Measurements from ENCODE around the gene CLIC4.
"Not testable (repeated sequence)": the region's sequence is repeated elsewhere in the genome, so short reads cannot be mapped to it uniquely, and the experiment has no call there.

CLIC4 gene

DNA sequence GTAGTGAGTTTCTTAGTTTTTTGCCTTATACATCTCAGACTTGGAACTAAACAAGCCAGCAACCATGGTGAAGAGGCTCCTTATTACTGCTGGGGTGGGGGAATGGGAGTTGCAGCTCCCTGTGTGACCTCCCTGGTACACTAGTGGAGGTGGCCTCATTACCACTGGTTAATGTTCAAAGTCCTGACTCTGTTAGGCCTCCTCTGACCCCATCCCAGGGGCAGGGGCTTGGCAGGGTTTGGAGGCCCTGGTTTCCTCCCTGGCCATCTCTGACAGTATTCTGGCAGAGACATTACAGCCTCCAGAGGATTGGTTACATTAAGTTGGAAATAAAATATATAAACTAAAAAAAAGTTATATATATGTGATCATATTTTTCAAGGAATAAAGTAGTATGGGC, 45.2 kb downstream of the CLIC4 start:
- no peak overlapping the region for H3K4me3 ChIP-seq (ENCODE audit: low read depth, low read length)
- no peaks in the 10 kb centered on the region for H3K27me3 ChIP-seq (replicated peaks)
- in situ Hi-C loops (cut with HindIII; ENCODE audit: low pct_ligation_motif_present, low sequenced_read_pairs), result no loop called here
- TF ChIP-seq, protein P1, sequence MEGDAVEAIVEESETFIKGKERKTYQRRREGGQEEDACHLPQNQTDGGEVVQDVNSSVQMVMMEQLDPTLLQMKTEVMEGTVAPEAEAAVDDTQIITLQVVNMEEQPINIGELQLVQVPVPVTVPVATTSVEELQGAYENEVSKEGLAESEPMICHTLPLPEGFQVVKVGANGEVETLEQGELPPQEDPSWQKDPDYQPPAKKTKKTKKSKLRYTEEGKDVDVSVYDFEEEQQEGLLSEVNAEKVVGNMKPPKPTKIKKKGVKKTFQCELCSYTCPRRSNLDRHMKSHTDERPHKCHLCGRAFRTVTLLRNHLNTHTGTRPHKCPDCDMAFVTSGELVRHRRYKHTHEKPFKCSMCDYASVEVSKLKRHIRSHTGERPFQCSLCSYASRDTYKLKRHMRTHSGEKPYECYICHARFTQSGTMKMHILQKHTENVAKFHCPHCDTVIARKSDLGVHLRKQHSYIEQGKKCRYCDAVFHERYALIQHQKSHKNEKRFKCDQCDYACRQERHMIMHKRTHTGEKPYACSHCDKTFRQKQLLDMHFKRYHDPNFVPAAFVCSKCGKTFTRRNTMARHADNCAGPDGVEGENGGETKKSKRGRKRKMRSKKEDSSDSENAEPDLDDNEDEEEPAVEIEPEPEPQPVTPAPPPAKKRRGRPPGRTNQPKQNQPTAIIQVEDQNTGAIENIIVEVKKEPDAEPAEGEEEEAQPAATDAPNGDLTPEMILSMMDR (IDR thresholded peaks at IDR 0.05; ENCODE audit: low read depth, low read length, missing control alignments), result no peak
- peaks cover 4% of the 10 kb centered on the region for H3K36me3 ChIP-seq (replicated peaks)
- DNase-seq, result no peak
- H3K27ac ChIP-seq, result no peak overlapping the region

DNA sequence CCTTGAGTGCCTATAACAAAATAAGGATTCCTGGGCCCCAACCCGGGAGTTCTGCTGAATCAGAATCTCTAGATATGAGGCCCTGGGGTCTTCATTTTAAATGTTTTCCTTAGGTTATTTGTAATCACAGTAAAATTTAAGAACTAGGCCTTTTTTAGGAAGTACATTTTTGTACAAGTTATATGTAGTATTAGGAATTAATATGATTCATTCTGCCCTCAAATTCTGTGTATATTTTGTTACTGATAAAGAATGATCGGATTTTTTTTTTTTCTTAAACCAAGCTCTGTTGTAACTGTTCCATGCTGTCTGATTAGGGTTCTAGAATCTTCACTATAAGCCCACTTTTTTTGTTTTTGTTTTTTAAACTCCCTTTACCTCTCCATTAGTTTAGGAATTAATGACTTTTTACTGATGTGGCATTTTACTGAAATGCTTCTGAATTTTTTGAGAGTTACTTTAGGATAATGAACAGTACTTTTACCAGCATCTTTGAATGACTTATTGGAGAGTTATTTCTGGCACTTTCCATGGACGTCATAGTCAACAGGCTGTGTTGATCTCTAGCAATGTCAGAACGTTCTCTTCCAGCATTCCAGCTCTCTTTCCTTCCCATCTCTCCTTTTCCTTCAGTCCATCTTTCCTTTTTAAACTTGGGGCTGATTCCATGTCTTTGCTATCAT, 48.3 kb downstream of the CLIC4 start:
- in situ Hi-C loops (cut with HindIII; ENCODE audit: low pct_ligation_motif_present, low sequenced_read_pairs), result no loop called here

DNA sequence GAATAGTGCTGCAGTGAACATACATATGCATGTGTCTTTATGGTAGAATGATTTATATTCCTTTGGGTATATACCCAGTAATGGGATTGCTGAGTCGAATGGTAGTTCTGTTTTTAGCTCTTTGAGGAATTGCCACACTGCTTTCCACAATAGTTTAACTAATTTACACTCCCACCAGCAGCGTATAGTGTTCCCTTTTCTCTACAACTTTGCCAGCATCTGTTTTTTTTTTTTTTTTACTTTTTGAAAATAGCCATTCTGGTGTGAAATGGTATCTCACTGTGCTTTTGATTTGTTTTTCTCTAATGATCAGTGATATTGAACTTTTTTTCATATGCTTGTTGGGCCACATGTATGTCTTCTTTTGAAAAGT, 48.9 kb downstream of the CLIC4 start:
- H3K27ac ChIP-seq, result peak overlapping the region; percentile 81
- H3K27me3 ChIP-seq (replicated peaks); in situ Hi-C loops (cut with HindIII; ENCODE audit: low pct_ligation_motif_present, low sequenced_read_pairs): not testable (repeated sequence)

More for the DNA sequence above, 48.3 kb downstream of the CLIC4 start:
- Histone ChIP-seq H3K4me3 (ENCODE audit: low read depth, low read length) (no peak overlapping the region), H3K36me3 (replicated peaks) (peaks cover 10% of the 10 kb centered on the region), H3K27ac (peak overlapping the region; percentile 81), H3K27me3 (replicated peaks) (no peaks in the 10 kb centered on the region)
- peak; percentile 62 for DNase-seq
- TF ChIP-seq, protein P1 (IDR thresholded peaks at IDR 0.05; ENCODE audit: low read depth, low read length, missing control alignments), result no peak

DNA sequence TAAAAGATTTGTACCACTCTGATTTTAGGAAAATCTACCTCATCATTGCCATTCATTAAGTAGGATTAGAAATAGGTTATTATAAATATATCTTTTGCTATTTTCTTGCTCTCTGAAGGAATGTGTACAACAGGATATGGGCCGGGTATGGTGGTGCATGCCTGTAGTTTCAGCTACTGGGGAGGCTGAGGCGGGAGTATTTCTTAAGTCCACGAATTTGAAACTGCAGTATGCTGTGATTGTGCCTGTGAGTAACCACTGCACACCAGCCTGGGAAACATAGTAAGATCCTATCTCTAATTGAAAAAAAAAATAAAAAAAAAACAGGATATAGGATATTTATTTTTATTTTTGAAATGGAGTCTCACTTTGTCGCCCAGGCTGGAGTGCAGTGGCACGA, 50.0 kb downstream of the CLIC4 start:
- Histone ChIP-seq H3K27ac (no peak overlapping the region), H3K36me3 (replicated peaks) (peaks cover 10% of the 10 kb centered on the region), H3K27me3 (replicated peaks) (no peaks in the 10 kb centered on the region), H3K4me3 (ENCODE audit: low read depth, low read length) (no peak overlapping the region)
- TF ChIP-seq, protein P1 (IDR thresholded peaks at IDR 0.05; ENCODE audit: low read depth, low read length, missing control alignments), result no peak
- in situ Hi-C loops (cut with HindIII; ENCODE audit: low pct_ligation_motif_present, low sequenced_read_pairs), result no loop called here
- DNase-seq, result no peak

More for the DNA sequence above, 48.9 kb downstream of the CLIC4 start:
- H3K36me3 ChIP-seq (replicated peaks), result peaks cover 10% of the 10 kb centered on the region
- not testable (repeated sequence) for H3K4me3 ChIP-seq (ENCODE audit: low read depth, low read length); DNase-seq

DNA sequence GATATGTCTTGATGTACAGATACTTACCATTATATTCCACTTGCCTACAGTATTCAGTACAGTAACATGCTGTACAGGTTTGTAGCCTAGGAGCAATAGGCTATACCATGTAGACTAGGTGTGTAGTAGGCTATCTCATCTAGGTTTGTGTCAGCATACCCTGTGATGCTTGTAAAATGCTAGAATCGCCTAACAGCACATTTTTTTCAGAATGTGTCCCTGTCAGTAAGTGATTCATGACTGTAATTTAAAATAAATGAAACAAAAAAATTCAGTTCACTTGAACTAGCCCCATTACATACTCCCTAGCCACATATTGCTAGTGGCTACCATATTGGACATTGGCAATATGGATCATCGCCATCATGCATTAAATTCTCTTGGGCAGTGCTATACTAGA, 51.3 kb downstream of the CLIC4 start:
- TF ChIP-seq, protein P1 (IDR thresholded peaks at IDR 0.05; ENCODE audit: low read depth, low read length, missing control alignments), result no peak
- H3K27me3 ChIP-seq (replicated peaks), result no peaks in the 10 kb centered on the region
- H3K27ac ChIP-seq, result no peak overlapping the region
- no peak overlapping the region for H3K4me3 ChIP-seq (ENCODE audit: low read depth, low read length)
- peaks cover 19% of the 10 kb centered on the region for H3K36me3 ChIP-seq (replicated peaks)
- in situ Hi-C loops (cut with HindIII; ENCODE audit: low pct_ligation_motif_present, low sequenced_read_pairs), result no loop called here
- no peak for DNase-seq

DNA sequence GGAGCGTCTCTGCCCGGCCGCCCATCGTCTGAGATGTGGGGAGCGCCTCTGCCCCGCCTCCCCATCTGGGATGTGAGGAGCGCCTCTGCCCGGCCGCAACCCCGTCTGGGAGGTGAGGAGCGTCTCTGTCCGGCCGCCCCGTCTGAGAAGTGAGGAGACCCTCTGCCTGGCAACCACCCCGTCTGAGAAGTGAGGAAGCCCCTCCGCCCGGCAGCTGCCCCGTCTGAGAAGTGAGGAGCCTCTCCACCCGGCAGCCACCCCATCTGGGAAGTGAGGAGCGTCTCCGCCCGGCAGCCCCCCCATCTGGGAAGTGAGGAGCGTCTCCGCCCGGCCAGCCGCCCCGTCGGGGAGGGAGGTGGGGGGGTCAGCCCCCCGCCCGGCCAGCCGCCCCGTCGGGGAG, 54.0 kb downstream of the CLIC4 start:
- in situ Hi-C loops (cut with HindIII; ENCODE audit: low pct_ligation_motif_present, low sequenced_read_pairs); DNase-seq; H3K27me3 ChIP-seq (replicated peaks); H3K4me3 ChIP-seq (ENCODE audit: low read depth, low read length); H3K27ac ChIP-seq: not testable (repeated sequence)
- H3K36me3 ChIP-seq (replicated peaks), result peaks cover 20% of the 10 kb centered on the region

DNA sequence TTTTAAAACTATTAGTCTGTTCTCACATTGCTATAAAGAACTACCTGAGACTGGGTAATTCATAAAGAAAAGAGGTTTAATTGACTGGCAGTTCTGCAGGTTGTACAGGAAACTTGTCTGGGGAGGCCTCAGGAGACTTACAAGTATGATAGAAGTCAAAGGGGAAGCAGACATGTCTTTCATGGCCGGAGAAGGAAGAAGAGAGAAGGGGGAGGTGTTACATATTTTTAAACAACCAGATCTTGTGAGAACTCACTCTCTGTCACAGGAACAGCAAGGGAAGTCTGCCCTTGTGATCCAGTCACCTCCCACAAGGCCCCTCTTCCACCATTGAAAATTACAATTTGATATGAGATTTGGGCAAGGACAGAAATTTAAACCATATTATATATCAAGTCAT, 55.9 kb downstream of the CLIC4 start:
- TF ChIP-seq, protein P1 (IDR thresholded peaks at IDR 0.05; ENCODE audit: low read depth, low read length, missing control alignments), result no peak
- no peaks in the 10 kb centered on the region for H3K27me3 ChIP-seq (replicated peaks)
- in situ Hi-C loops (cut with HindIII; ENCODE audit: low pct_ligation_motif_present, low sequenced_read_pairs), result no loop called here
- H3K27ac ChIP-seq, result no peak overlapping the region
- H3K36me3 ChIP-seq (replicated peaks), result peaks cover 19% of the 10 kb centered on the region
- no peak for DNase-seq
- no peak overlapping the region for H3K4me3 ChIP-seq (ENCODE audit: low read depth, low read length)

All from brain microvascular endothelial cell (primary cell).